ENCODE results near the gene KCNJ6. TPM values are rescaled to one million over a fixed set of nuclear protein-coding genes. Genes with fewer than 3 reads are reported as not detected.
A peak's percentile ranks its signal among the peaks of the same experiment; 100 is the strongest.

Gene KCNJ6
- total RNA-seq, 1 donor from 2014 or later, result not detected

GRCh38 chr21:37673801-37674575, 242.3 kb downstream of the KCNJ6 start:
- H3K4me3 ChIP-seq, result no peak overlapping the region
- intact Hi-C loops (cut with DNase I), result no loop called here

GRCh38 chr21:37671381-37671780, 244.9 kb downstream of the KCNJ6 start:
- Histone ChIP-seq H3K27me3 (no peaks in the 10 kb centered on the region), H3K36me3 (no peaks in the 10 kb centered on the region), H3K4me1 (peaks cover 6% of the 10 kb centered on the region), H3K4me3 (no peak overlapping the region), H3K27ac (no peak overlapping the region), H3K9me3 (no peaks in the 10 kb centered on the region)
- intact Hi-C loops (cut with DNase I), result no loop called here
- DNase-seq (ENCODE audit: extremely low spot score in 2 of 2), result no peak
- TF ChIP-seq POLR2AphosphoS5 (IDR thresholded peaks at IDR 0.05; ENCODE audit: insufficient read depth in 1 of 2, low read depth in 1 of 2), result no peak

More at GRCh38 chr21:37673801-37674575, 242.3 kb downstream of the KCNJ6 start:
- Histone ChIP-seq H3K4me1 (peaks cover 6% of the 10 kb centered on the region), H3K36me3 (no peaks in the 10 kb centered on the region), H3K27me3 (no peaks in the 10 kb centered on the region), H3K27ac (no peak overlapping the region), H3K9me3 (no peaks in the 10 kb centered on the region)
- TF ChIP-seq CTCF (IDR thresholded peaks at IDR 0.05), result no peak
- no peak for DNase-seq (ENCODE audit: extremely low spot score in 2 of 2)

- no peaks in the 10 kb centered on the region for H3K36me3 ChIP-seq
- H3K4me1 ChIP-seq, result peaks cover 6% of the 10 kb centered on the region
- no peak overlapping the region for H3K27ac ChIP-seq
- no peaks in the 10 kb centered on the region for H3K9me3 ChIP-seq
- H3K4me3 ChIP-seq, result no peak overlapping the region
- no peaks in the 10 kb centered on the region for H3K27me3 ChIP-seq
- intact Hi-C loops (cut with DNase I), result no loop called here
- TF ChIP-seq POLR2A (IDR thresholded peaks at IDR 0.05) (no peak), CTCF (IDR thresholded peaks at IDR 0.05) (no peak), POLR2AphosphoS5 (IDR thresholded peaks at IDR 0.05; ENCODE audit: insufficient read depth in 1 of 2, low read depth in 1 of 2) (no peak)
- DNase-seq (ENCODE audit: extremely low spot score in 2 of 2), result no peak
Measured at GRCh38 chr21:37670883-37671282, 245.4 kb downstream of the KCNJ6 start.

GRCh38 chr21:37669249-37669648, 247.0 kb downstream of the KCNJ6 start:
- no peaks in the 10 kb centered on the region for H3K9me3 ChIP-seq
- H3K4me3 ChIP-seq, result no peak overlapping the region
- no peaks in the 10 kb centered on the region for H3K4me1 ChIP-seq
- no peaks in the 10 kb centered on the region for H3K27me3 ChIP-seq
- no peaks in the 10 kb centered on the region for H3K36me3 ChIP-seq
- intact Hi-C loops (cut with DNase I), result no loop called here
- TF ChIP-seq POLR2AphosphoS5 (IDR thresholded peaks at IDR 0.05; ENCODE audit: insufficient read depth in 1 of 2, low read depth in 1 of 2), result no peak
- no peak for TF ChIP-seq CTCF (IDR thresholded peaks at IDR 0.05)
- no peak for TF ChIP-seq POLR2A (IDR thresholded peaks at IDR 0.05)
- H3K27ac ChIP-seq, result no peak overlapping the region
- no peak for DNase-seq (ENCODE audit: extremely low spot score in 2 of 2)

- Histone ChIP-seq H3K36me3 (no peaks in the 10 kb centered on the region), H3K27ac (no peak overlapping the region), H3K9me3 (no peaks in the 10 kb centered on the region), H3K4me3 (no peak overlapping the region), H3K27me3 (no peaks in the 10 kb centered on the region), H3K4me1 (no peaks in the 10 kb centered on the region)
- intact Hi-C loops (cut with DNase I), result no loop called here
- TF ChIP-seq POLR2A (IDR thresholded peaks at IDR 0.05) (no peak), POLR2AphosphoS5 (IDR thresholded peaks at IDR 0.05; ENCODE audit: insufficient read depth in 1 of 2, low read depth in 1 of 2) (no peak), CTCF (IDR thresholded peaks at IDR 0.05) (no peak)
- DNase-seq (ENCODE audit: extremely low spot score in 2 of 2), result peak in 1 of 2 donors; percentile 20
Measured at GRCh38 chr21:37668462-37669239, 247.6 kb downstream of the KCNJ6 start.
